ENCODE measurements around the gene ALKBH3. TPM values are rescaled to one million over a fixed set of nuclear protein-coding genes. Genes with fewer than 3 reads are reported as not detected.

Gene ALKBH3
- total and polyA plus RNA-seq, 2 experiments from 2014 or later = 10.7 to 10.8 TPM

DNA sequence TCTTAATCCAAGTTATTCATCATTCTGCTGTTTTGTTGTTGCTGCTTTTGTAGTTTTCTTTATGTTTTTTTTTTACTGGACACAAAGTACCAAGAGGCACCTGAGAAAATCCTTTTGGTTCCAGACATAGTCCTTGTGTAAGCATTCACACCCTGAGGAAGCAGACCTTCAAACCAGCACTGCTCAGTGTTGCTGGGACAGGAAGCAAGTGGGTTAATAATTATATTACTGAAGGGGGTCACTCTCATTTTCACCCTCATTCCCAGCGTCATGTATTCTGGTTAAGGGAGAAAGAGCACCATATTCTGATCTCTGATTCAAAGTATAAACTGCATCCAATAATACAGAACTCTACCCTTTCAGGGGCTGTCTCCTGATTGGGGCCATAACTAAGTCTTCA, 5.9 kb upstream of the ALKBH3 start:
- Histone ChIP-seq H3K27ac (ENCODE audit: low read depth) (no peak overlapping the region), H4K20me1 (replicated peaks; ENCODE audit: insufficient read depth) (no peaks in the 10 kb centered on the region), H3K4me1 (ENCODE audit: insufficient read depth) (no peaks in the 10 kb centered on the region), H3K27me3 (ENCODE audit: insufficient read depth) (peaks cover 30% of the 10 kb centered on the region), H3K9me2 (ENCODE audit: insufficient read depth) (peaks cover 7% of the 10 kb centered on the region), H2AFZ (no peak overlapping the region), H3F3A (replicated peaks; ENCODE audit: low read depth) (no peaks in the 10 kb centered on the region), H3K79me2 (replicated peaks; ENCODE audit: insufficient read depth) (no peaks in the 10 kb centered on the region), H3K4me2 (no peak overlapping the region), H3K4me3 (no peak overlapping the region), H3K36me3 (ENCODE audit: insufficient read depth) (no peaks in the 10 kb centered on the region)
- peaks cover 15% of the 10 kb centered on the region for H3K27me3 Mint-ChIP-seq (ENCODE audit: insufficient read depth, low read depth, poor library complexity)
- DNase-seq (ENCODE audit: low spot score) (no peak), ATAC-seq (no peak)
- TF ChIP-seq JUNB (IDR thresholded peaks at IDR 0.05; ENCODE audit: unreplicated experiment) (no peak), ZNF462 (CRISPR knock-in tag; IDR thresholded peaks at IDR 0.05) (no peak), ZNF114 (CRISPR knock-in tag; IDR thresholded peaks at IDR 0.05) (no peak), ETS1 (IDR thresholded peaks at IDR 0.05) (no peak), NANOG (IDR thresholded peaks at IDR 0.05; ENCODE audit: borderline replicate concordance) (no peak), CTCF (conservative IDR thresholded peaks at IDR 0.05; ENCODE audit: low read depth in 2 of 2) (no peak), CREB1 (CRISPR knock-in tag; IDR thresholded peaks at IDR 0.05; ENCODE audit: low read depth) (no peak), REST (IDR thresholded peaks at IDR 0.05; ENCODE audit: unreplicated experiment) (no peak)
- no peak overlapping the region for H3K4me3 Mint-ChIP-seq
- no peak overlapping the region for H3K27ac Mint-ChIP-seq
- H3K9me3 Mint-ChIP-seq = no peaks in the 10 kb centered on the region; the same call in 2 of the 3 replicates
- H3K36me3 Mint-ChIP-seq (ENCODE audit: low read depth) = no peaks in the 10 kb centered on the region
- no peaks in the 10 kb centered on the region for H3K4me1 Mint-ChIP-seq
